Mucosa of descending colon (tissue), 3 donors: Measurements from ENCODE around the gene DUSP16. TPM values are rescaled to one million over a fixed set of nuclear protein-coding genes. Genes with fewer than 3 reads are reported as not detected.
A peak's percentile ranks its signal among the peaks of the same experiment; 100 is the strongest.

Experiments
- ATAC-seq: fragments of 200-7000 bp; cut with Tn5 transposase; one replicate; pipeline ENCODE4 v1.9.1; 2020; ENCODE audit warnings: mild to moderate bottlenecking, moderate library complexity
- DNase-seq, 3 donors: peaks; one replicate each; pipeline ENCODE4 v3.0.0-alpha.2; 2020
- H3K36me3 ChIP-seq: fragments of 200-600 bp; one replicate; pipeline ENCODE4 v1.8.0; 2021; ENCODE audit warnings: low read depth, mild to moderate bottlenecking
- H3K4me1 ChIP-seq: fragments of 200-600 bp; one replicate; pipeline ENCODE4 v1.8.0; 2021; ENCODE audit warnings: low read depth, mild to moderate bottlenecking
- H3K4me3 ChIP-seq: fragments of 200-600 bp; one replicate; pipeline ENCODE4 v1.8.0; 2021; ENCODE audit warnings: mild to moderate bottlenecking
- H3K9me3 ChIP-seq: fragments of 200-600 bp; one replicate; pipeline ENCODE4 v1.8.0; 2021; ENCODE audit warnings: mild to moderate bottlenecking
- CTCF ChIP-seq: fragments of 200-600 bp; IDR thresholded peaks from one replicate; pipeline ENCODE4 v1.8.0; 2022; ENCODE audit warnings: antibody characterized with exemption, mild to moderate bottlenecking
- intact Hi-C, 2 donors: fragments of 100-400 bp; cut with DNase I in 1 of 2; cut with micrococcal nuclease in 1 of 2; formaldehyde crosslinking; loops; one replicate each; pipeline versions ENCODE4 v1.11.0 to v1.11.1; 2022; cut with DNase I, micrococcal nuclease
- total RNA-seq, 3 donors: library from RNA; stranded (reverse); fragmentation: NEBNext Ultra II Directional in 2 of 3; extraction: Animal tissue kit (Norgen Biotek cat#: 25700) in 2 of 3; gene quantifications; one replicate each; pipeline versions ENCODE4 v1.2.1 to v1.2.4, GENCODE V29; 2021 to 2023
- donor health status: DM: no; HTN: no; CAD: no; lungs with moderate emphysema.
- donor health status: DM: no; HTN: no; CAD: no.
- donor health status: DM: no; HTN: yes; CAD: no.

Gene DUSP16
- total RNA-seq, 3 donors from 2014 or later, result 42.3 to 61.8 (median 42.9) TPM

GRCh38 chr12:12486661-12487240 lies 75.9 kb downstream of the DUSP16 start:
- intact Hi-C loops, result no loop called here
- DNase-seq (no peak), ATAC-seq (no peak)
- H3K4me1 ChIP-seq, result no peaks in the 10 kb centered on the region
- no peak for TF ChIP-seq CTCF
- H3K4me3 ChIP-seq, result no peak overlapping the region
- H3K9me3 ChIP-seq, result no peaks in the 10 kb centered on the region
- no peaks in the 10 kb centered on the region for H3K36me3 ChIP-seq

GRCh38 chr12:12483438-12483837 lies 79.2 kb downstream of the DUSP16 start:
- Histone ChIP-seq H3K9me3 (no peaks in the 10 kb centered on the region), H3K4me1 (no peaks in the 10 kb centered on the region), H3K36me3 (no peaks in the 10 kb centered on the region), H3K4me3 (no peak overlapping the region)
- no peak for TF ChIP-seq CTCF
- no peak for DNase-seq
- no peak for ATAC-seq
- intact Hi-C loops, result no loop called here

- ATAC-seq, result no peak
- DNase-seq, result no peak
- intact Hi-C loops, result no loop called here
- no peaks in the 10 kb centered on the region for H3K36me3 ChIP-seq
- H3K9me3 ChIP-seq, result no peaks in the 10 kb centered on the region
- TF ChIP-seq CTCF, result no peak
- no peaks in the 10 kb centered on the region for H3K4me1 ChIP-seq
- no peak overlapping the region for H3K4me3 ChIP-seq
Observed at GRCh38 chr12:12482959-12483358, 79.7 kb downstream of the DUSP16 start.

- DNase-seq (no peak), ATAC-seq (peak; percentile 68)
- intact Hi-C loops, result no loop called here
- no peak for TF ChIP-seq CTCF
- Histone ChIP-seq H3K36me3 (no peaks in the 10 kb centered on the region), H3K9me3 (no peaks in the 10 kb centered on the region), H3K4me3 (no peak overlapping the region), H3K4me1 (no peaks in the 10 kb centered on the region)
Observed at GRCh38 chr12:12482150-12482761, 80.4 kb downstream of the DUSP16 start.

GRCh38 chr12:12481631-12482030 lies 81.0 kb downstream of the DUSP16 start:
- Histone ChIP-seq H3K9me3 (no peaks in the 10 kb centered on the region), H3K4me1 (no peaks in the 10 kb centered on the region), H3K36me3 (peaks cover 4% of the 10 kb centered on the region), H3K4me3 (no peak overlapping the region)
- intact Hi-C loops, result no loop called here
- peak; percentile 64 for ATAC-seq
- no peak for TF ChIP-seq CTCF
- no peak for DNase-seq
